Activated T-cell treated with anti-CD3 and anti-CD28 coated beads, Interleukin-2, amount 50 U/mL, for 1 hour (primary cell): Measurements from ENCODE around the gene RIF1.

Experiments used
- DNase-seq: peaks from one replicate; pipeline ENCODE4 v3.0.0-alpha.2; 2020

Gene RIF1

DNA sequence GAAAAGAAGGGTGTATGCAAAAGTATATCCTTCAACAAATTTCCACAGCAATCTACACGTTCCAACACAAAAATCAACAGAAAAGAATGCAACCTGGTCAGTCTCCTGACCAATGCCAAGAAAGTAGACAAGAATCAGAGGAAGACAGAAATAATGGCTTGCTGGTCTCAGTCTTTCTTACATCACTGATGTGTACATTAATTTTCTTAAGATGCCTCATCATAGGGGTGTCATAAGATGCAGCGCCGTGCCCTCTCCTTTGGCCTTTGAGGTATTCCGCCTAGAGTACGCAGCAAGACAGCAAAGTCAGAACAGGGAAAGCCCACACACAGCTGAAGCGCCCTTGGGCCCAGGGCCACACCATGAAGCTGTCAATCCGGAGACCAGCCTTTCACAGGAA is 112.9 kb downstream of the RIF1 start:
- DNase-seq = no peak

DNA sequence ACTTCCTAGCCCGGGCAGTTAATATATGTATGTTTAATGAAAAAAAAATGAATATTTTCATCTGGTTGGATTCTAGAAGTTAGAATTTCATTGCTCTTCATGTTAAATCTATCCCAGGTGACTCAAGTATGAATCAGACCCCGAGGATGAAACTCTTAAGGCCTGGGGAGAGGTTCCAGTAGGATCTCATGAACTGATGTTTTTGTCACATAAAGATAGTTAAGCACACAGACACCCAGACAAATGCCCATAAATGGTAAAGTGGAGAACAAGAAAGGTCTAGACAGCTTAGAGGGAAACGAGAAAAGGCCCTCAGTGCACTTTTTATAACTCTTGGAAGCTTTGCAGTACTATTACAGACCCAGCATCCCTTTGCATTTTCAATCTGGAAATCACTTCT is 114.1 kb downstream of the RIF1 start:
- no peak for DNase-seq

DNA sequence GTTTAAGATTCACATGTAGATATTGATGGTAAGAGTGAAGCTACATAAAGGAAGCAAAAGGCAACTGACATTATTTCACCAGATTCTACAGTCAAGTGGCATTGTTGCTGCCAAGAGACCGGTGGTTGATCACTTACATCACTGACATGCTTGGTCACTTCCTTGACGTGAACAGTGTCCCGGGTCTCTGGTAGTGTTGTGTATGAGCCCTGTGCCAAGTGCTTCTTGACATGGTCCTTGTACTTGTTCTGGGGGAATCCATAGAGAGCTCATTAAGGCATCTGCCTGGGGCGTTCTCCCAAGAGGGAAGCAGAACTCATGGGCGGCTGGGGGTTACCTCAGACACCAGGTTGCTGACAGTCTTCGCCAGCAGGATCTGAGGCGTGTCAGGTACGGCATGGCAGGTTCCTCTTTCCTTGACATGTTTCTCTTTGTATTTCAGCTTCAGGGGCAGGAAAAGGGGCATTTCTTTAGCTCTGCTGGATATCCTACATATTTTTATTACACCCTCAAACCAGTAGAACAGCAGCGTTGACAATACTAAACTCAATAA is 116.2 kb downstream of the RIF1 start:
- no peak for DNase-seq

DNA sequence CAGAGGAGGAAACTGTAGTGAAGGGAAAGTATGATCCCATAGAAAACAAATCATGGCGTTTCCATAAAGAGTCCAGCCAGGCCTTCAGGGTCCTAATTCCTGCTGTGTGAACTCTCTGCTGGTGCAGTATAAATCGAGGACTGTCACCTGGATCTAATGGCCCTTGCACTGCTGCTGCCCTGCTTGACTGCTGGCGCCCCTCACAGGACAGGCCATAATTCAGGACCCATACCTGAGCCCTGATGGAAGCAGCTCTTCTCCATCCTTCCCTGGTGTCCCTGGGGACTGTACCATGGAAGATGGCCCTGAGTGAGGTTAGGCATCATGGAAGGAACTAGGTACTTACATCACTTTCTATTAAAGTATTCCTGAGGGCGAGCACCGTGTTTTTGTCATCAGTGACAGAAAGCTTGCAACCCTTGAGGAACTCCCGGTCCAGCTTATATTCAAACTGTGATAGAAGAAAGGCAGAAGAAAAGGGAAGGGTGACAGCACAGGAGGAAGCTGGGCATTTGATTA is 116.9 kb downstream of the RIF1 start:
- DNase-seq = no peak
